ENCODE results near the gene HEATR9. TPM values are rescaled to one million over a fixed set of nuclear protein-coding genes. Genes with fewer than 3 reads are reported as not detected.

Gene HEATR9
- total and polyA plus RNA-seq, 2 of the 13 experiments (the other 11 are each of a cell fraction or from before 2014, with no cell fraction given), result not detected

GRCh38 chr17:35892091-35893035 lies 23.7 kb upstream of the HEATR9 start (continued):
- TF ChIP-seq ZNF646 (CRISPR knock-in tag; IDR thresholded peaks at IDR 0.05) (no peak), ZNF326 (CRISPR knock-in tag; IDR thresholded peaks at IDR 0.05; ENCODE audit: borderline replicate concordance) (no peak), ZNF749 (CRISPR knock-in tag; IDR thresholded peaks at IDR 0.05; ENCODE audit: borderline replicate concordance) (no peak), RXRA (CRISPR knock-in tag; IDR thresholded peaks at IDR 0.05) (no peak)

GRCh38 chr17:35891269-35891668 lies 22.6 kb upstream of the HEATR9 start:
- WGBS (ENCODE audit: low lambda C conversion rate), result 50% methylated on average over 4 of the region's 4 CpGs
- intact Hi-C loops (cut with micrococcal nuclease; ENCODE audit: unreplicated experiment) (no loop called here), in situ Hi-C loops (cut with HindIII; ENCODE audit: extremely low pct_ligation_motif_present, low pct_unique_long_range_greater_than_20kb) (no loop called here)
- no peaks in the 10 kb centered on the region for H3K79me2 ChIP-seq (ENCODE audit: insufficient read depth, low read length)
- ChIA-PET POLR2A (no interaction called here), CTCF (ENCODE audit: low intra/inter-chr PET ratio, low total read pairs) (no interaction called here)
- no peaks in the 10 kb centered on the region for H3K9me3 ChIP-seq (ENCODE audit: low read length)
- no peak overlapping the region for H3K9ac ChIP-seq (ENCODE audit: insufficient read depth, low read depth, low read length)
- no peaks in the 10 kb centered on the region for H3K36me3 ChIP-seq (replicated peaks in 1 of 2; ENCODE audit: control insufficient read depth in 1 of 2, insufficient read depth in 2 of 2, low read length in 2 of 2)
- H3K27me3 ChIP-seq (ENCODE audit: control insufficient read depth in 1 of 2, insufficient read depth in 2 of 2, low read length in 2 of 2), result peaks cover 1 to 10% of the 10 kb centered on the region in 2 experiments; a peak in 2 of 5 replicates
- H3K27ac ChIP-seq (ENCODE audit: extremely low read length, insufficient read depth, low read length), result no peak overlapping the region
- no peaks in the 10 kb centered on the region for H3K4me1 ChIP-seq (ENCODE audit: insufficient read depth, low read length)
- FAIRE-seq (no peak), DNase-seq (ENCODE audit: low spot score) (no peak), ATAC-seq (no peak)
- no peaks in the 10 kb centered on the region for H4K20me1 ChIP-seq (ENCODE audit: insufficient read depth, low read length)
- no peak overlapping the region for H3K4me3 ChIP-seq (replicated peaks in 1 of 3; ENCODE audit: insufficient read depth in 1 of 3, low read depth in 2 of 3, low read length in 3 of 3)
- TF ChIP-seq ARID2 (CRISPR knock-in tag; IDR thresholded peaks at IDR 0.05; ENCODE audit: borderline replicate concordance) (no peak), ZBTB8A (CRISPR knock-in tag; IDR thresholded peaks at IDR 0.05; ENCODE audit: borderline replicate concordance, low read depth) (no peak)
- no peak overlapping the region for H2AFZ ChIP-seq (ENCODE audit: low read length)
- H3K4me2 ChIP-seq (ENCODE audit: low read depth, low read length), result no peak overlapping the region
- no TSS peak for BruUV-seq (replicated peaks)

Measured in HepG2 (cell line).